GM18873 (cell line): ENCODE results near the gene UBE2J2.

Experiments used
- ATAC-seq: cut with Tn5 transposase; IDR thresholded peaks from one replicate; pipeline ENCODE4 v1.9.1; 2021; ENCODE audit warnings: mild to moderate bottlenecking, moderate library complexity, moderate number of reproducible peaks; ENCODE audit not compliant: unreplicated experiment, low FRiP score

The UBE2J2 gene

DNA sequence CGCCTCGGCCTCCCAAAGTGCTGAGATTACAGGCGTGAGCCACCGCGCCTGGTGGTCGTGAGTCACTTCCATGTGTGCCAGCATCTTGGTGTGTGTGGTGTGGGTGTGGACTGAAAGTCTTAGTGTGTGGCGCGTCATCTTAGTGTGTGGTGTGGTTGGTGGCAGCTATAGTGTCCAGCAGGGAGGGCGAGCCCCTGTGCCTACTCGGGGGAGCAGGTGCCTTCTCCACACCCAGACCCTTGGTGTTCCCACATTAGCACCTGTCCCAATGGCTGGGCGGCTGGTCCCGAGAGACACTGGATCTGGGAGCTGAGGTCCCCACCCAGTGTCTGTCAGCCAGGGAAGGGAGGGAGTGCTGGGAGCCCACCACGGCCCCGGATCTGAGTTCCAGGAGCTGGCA, 9.3 kb upstream of the UBE2J2 start:
- ATAC-seq, result no peak

DNA sequence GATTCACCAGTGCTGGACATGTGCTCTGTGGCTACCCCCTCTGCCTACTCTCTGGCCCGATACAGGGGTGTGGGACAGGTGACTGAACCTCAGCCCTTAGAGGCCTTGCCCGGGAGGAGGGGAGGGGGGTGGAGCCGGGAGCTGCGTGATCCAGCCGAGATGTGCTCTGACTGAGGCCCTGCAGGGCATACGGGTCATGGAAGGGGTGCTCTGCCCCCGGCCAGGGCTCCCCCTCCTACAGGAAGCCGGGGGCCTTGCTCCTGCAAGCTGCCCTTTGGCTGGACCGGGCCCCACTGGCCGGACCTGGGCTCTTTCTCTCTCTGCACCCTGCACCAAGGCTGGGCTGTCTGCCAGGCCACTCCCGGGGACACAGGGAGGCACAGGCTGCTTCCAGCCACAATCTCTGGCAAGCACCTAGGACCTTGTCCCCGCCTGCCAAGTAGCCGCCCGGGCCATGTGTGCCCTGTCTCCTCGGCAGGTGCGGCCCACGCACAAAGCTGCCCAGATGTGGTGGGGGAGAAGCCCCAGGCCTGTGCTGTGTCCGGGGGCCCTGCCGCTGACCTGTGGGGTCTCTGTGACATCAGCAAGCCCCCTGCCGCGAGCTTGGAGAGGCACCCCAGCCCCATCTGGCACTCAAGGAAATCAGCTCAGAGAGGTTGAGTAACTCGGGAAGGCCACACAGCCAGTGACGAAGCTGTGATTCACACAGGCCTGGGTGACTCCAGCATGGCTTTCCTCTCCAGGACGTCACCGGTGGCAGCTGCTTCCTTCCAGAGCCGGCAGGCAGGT, 8.1 kb upstream of the UBE2J2 start:
- ATAC-seq, result no peak

DNA sequence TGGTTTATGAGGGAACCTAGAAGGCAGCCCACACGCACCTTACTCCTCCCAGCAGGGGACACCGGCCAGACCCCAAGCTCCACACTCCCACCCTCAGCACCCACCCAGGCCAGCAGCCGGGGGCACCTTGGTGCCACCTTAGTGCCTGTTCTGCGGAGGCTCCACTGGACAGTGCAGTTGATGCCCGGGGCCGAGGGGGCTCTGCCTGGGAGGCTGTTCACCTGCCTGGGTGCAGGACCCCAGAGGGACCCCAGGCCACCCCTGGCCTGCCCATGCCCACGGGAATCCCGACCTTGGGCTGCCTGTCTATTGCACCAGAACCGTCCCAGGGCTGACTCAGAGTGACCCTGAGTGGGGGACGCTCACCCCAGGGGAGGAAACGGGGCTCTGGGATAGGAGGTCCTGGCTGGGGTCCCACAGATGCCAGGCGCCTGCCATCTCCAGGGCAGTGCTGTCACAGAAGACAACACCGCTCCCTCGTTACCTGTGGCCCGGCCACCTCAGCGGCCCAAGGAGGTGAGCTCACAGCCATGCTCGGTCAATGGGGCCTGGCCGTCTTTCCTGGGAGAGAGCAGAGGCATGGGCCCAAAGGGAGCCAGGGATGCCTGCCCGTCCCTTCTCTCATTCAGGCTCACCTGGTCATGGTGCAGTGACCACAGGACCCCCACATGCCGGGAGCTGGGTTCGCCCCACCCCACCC, 7.3 kb upstream of the UBE2J2 start:
- no peak for ATAC-seq

DNA sequence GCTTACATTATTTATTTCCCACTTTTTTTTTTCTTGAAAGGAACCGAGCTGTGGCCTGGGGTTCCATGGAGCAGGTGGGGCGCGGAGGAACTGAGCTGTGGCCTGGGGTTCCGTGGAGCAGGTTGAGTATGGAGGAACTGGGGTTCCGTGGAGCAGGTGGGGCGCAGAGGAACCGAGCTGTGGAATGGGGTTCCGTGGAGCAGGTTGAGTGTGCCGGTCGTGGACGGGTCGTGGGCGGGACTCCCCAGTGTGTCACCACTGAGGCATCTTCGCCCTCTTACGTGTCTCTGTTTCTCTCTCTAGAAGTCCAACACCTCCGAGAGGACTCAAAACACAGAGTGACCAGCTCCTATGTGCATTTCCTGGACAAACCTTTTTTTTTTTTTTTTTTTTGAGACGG, 5.4 kb upstream of the UBE2J2 start:
- ATAC-seq, result no peak

DNA sequence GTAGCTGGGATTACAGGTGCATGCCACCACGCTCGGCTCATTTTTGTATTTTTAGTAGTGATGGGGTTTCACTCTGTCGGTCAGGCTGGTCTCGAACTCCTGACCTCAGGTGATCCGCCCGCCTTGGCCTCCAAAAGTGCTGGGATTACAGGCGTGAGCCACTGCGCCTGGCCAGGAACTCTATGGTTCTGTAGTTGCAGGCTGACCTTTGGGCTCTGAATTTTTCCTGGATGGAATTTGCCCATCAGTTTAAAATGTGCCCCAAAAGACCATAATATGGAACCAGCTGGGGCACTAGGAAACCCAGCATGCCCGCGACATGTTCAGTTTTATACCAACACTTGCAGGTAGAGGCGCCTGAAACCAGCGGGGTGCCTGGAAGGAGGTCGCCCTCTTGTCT, 5.0 kb upstream of the UBE2J2 start:
- ATAC-seq, result no peak

DNA sequence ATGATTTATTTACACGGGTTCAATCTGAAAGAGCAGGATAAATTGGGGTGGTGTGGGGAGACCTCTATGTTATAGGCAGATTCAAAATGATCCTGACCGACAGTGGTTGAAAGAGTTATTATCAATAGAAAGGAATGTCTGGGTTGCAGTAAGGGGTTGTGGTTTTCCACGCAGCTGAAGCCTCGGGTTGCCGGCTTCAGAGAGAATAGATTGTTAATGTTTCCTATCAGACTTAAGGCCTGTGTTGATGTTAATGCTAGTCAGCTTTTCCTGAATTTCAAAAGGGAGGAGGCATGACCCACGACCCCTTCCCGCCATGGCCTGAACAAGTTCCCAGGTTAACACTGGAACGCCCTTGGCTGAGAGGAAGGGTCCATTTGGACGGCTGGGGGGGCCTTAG, 2.2 kb upstream of the UBE2J2 start:
- ATAC-seq, result no peak

DNA sequence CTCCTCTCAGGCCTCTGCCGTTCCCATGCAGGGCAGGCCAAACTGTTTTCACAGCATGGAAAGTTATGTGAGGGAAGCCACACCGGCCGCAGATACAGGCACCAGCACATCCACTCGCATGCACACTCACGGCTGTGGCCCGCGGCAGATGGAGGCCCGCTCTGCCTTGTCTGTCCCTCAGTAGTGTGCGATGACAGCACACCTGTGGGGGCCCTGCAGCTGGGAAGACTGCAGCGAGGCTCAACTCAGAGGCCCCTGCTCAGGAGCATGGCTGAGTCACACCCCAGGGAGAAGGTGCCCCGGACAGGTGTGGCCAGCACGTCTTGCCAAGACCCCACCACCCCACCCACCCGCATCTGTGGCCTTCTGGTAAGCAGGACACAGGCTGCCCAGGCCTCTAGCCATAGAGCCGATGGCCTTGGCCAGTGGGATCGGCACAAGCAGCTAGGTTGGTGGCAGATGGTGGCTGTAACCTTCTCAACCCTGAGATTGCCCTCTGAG, 1.3 kb upstream of the UBE2J2 start:
- ATAC-seq, result no peak

DNA sequence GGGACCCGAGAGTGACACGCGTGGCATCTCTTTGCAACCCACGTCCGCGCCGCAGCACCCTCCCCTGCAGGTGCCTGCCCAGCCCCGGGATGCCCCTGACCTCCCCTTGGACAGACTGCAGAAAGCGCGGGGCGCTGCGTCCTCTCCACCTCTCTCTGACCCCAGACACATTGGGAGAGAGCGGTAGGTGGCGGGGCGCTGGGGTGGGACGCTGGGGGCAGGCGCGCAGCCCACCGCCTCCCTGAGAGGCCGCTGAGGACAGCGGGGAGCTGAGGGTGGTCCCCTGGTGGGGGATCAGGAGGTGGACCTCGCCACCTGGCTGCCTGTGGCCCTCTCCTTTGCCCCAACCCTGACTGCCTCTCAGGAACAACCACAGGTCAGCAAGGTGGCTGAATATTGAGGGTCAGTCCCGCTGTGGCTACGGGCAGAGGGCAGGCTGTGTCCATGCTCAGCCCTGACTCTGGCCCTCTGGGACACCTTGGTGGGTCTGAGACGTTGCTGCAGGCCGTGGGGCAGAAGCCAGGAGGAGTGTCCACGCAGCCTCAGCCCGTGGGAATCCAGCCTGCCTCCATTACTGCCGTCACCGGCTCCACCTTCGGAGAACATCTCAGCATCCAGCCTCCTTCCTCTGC, 761 bp upstream of the UBE2J2 start:
- no peak for ATAC-seq

DNA sequence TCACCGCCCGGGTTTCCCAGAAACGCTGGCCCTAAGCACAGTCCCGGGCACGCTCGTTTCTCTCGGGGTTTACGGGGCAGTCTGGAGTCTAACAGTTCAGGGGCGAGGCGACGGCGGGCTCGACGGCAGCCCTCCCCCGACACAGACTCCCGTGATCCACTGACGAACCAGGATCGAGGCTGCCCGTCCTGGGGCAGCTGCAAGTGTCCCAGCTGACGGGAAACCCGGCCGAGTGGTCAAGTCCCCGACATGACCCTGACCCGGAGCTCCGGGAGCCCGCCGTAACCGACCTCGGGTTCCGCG, 494 bp downstream of the UBE2J2 start:
- ATAC-seq, result no peak

DNA sequence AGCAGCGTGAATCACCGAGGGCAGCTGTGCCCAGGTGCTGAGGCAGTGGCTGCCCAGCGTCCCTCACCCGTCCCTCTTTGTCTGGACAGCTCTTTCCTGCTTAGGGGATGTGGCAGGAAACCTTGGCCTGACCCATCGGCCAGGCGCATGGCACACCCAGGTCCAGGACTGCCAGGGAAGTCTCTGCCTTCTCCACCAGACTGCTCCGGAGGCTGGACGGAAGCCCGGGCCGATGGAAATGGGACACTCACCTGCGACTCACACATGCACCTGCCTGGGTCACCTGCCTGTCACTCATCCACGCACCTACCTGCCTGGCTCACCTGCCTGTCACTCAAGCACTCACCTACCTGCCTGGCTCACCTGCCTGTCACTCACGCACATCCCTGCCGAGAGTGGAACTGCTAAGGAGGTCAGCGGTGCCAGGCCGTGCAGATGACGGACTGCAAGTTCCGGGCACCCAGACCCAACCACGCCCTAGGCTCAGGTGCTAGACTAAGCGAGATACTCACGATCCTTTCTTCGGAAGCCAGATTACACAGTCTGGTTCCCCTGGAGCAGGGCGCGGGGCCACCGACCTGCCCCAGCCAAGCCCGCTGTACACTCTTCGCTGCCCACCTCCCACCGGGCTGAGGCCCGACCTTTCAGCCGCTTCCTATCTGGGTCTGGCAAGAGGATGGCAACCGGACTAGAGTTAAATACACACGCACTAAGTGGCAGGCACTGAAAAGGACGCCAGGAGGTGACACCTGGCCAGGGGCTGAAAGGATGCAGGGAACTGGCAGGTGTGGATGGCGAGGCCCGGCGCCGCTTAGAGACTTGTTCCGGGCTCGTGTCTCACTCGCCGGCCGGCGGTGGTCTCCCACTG, 1.1 kb downstream of the UBE2J2 start:
- peak; percentile 11 for ATAC-seq

DNA sequence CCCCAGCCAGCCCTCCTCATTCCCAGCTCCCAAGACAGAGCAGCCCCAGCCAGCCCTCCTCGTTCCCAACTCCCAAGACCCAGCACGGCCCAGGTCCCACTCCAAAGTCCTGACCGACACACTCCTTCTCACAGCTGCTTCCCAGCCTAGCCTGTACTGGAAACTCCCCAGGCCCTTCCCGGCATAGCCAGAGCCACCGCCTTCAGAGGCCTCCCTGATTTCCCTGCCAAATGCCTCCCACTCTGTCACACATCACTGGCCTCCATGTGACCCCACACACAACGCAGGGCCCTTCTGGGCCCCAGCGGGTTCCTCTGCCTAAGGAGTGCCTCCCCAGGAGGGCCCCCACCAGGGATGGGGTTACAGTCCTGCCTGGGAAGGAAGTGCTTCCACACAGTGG, 2.8 kb downstream of the UBE2J2 start:
- ATAC-seq, result no peak

DNA sequence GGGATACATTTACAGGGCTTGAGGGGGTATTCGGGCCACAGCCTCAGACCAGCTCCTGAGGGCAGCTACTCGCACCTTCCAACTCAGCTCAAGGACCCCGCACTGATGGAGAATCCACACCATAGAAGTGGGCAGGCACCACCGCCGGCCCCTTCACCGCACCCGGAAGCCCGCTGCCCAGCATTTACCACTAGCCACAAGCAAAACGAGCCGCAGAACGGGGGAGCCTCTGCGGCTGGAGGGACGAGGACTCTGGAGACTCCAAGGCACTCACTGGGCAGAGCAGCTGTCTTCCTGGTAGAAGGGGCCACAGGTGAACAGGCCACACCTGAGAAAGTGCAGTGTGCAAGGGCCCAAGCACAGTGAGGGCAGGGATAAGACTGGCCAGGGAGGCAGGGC, 5.4 kb downstream of the UBE2J2 start:
- ATAC-seq, result no peak

DNA sequence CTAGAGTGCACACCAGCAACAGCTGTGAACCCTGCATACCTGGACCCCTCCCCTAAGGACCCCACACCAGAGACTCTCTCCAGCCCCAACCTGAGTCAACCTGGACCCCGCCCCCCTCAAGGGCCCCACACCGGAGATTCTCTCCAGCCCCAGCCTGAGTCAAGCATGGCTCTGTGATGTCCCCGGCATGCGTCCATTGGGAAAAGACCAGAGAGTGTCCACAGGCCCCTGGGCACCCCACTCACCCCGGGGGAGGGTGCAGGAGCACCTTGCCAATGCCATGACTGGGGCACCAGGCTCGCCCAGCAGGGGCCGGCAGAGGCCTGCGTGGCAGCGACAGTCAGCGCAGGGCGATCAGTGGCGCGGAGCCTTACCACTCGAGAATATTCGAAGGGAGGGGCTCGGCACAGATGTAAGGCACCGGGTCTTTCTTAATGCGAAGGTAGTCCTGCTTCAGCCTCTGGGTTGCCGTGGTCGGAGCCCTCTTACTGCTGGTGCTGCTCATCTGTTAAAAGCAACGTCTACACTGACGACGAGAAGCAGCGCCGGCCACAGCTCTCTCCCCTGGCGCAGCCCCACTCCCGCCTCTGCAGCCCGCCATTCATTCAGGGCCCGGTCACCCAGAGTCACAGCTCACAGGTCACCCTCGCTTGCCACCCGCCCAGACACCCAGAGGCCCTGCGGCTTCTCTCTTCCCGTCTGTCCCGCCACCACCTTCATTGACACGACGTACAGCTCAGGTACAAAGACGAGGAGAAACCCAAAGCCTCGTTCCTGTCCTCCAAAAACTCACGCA, 6.0 kb downstream of the UBE2J2 start:
- no peak for ATAC-seq

DNA sequence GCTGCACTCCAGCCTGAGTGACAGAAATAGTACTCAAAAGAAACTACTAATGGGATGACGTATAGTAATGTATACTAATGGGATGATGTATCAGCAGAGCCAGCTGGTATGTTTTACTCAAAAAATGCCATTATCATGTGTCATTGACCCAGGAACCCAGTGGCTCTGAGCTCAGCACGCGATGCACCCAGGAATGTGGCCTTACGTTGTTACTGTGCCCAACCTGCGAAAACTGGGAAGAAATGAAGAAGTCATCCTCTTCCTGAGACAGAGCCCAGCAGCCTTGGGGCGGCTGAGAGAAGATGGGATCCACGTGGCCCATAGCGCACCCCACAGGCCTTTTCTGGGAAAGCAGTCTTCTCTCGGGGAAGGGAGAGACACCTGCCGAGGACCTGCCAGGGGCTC, 8.8 kb downstream of the UBE2J2 start:
- ATAC-seq, result no peak

DNA sequence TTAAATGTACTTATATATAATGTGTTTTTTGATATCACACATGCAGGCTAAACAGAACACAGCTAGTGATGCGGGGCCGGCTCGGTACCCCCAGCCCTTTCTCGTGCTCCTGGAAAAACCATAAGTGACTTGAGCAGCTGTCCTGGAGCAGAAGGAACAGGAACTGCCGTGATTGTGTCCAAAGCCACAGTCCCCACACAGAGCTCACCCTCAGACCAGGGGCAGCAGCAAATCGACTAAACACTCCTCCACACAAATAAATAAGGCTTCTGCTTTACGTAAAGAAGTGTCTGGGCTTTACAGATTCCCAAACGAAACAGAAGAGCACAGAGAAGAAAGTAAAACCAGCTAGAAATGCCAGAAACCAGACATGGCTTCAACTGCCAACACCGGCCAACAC, 9.6 kb downstream of the UBE2J2 start:
- no peak for ATAC-seq

DNA sequence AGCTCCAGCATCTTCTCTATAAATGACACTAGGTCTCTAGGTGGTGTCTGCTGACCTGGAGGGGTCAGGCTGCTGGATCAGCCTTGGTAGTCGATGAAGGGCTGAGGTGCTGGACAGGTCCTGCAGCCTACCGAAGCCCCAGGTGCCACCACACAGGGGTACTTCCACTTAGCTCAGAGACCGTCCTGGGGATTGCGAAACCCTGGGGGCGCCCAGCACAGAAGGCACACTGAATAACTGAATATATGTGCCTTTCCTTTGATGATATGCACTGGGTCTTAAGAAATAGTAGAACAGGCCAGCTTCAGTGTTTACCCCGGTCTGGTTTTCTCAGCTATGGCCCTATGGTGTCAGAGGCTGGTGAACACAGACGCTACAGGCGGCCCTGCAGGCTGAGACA, 10.9 kb downstream of the UBE2J2 start:
- ATAC-seq, result no peak

DNA sequence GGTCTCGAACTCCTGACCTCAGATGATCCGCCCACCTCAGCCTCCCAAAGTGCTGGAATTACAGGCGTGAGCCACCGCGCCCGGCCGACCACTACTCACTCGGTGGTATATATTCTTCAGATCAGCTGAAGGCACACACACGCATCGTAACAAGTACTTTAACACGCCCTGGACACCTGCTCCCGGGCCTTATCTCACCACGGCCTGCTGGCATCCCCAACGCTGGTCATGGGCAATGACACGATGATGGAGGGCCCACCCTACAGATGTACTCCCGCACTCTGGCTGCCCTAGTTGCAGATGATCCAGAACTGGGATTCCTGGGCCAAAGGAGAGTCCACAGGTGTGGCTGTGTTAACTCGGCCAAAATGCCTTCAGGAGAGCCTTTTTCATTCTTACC, 11.6 kb downstream of the UBE2J2 start:
- ATAC-seq, result no peak

DNA sequence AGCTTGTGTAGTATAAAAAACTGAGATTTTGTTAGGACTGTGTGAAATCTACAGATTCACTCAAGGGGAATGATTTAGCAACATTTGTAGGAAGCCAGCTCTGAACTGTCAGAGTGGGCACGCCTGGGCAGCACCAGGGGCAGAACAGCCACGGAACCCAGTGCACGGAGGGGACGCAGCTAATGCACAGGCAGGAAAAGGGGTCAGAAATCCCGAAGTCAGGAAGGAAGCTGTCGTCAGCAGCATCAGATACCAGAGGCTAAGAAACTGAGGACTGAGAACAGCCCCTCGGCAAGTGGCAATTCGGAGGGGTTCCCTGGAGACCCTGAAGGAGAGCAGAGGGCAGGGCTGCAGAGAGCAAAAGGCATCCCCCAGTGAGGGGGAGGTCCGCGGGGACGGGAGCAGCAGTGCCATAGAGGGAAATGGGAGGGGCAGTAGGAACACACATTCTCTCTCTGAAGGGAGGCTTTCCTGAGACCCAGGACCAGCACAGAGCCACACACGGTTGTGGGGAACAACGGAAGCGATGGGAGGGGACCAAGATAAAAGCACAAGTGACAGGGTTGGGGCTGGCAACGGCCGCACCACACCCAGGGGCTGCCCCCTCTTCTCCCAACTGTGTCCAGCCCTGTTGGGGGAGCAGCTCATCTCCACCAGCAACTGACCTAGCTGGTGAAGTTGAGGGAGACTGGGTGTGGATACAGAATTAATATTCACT, 12.7 kb downstream of the UBE2J2 start:
- ATAC-seq, result no peak

DNA sequence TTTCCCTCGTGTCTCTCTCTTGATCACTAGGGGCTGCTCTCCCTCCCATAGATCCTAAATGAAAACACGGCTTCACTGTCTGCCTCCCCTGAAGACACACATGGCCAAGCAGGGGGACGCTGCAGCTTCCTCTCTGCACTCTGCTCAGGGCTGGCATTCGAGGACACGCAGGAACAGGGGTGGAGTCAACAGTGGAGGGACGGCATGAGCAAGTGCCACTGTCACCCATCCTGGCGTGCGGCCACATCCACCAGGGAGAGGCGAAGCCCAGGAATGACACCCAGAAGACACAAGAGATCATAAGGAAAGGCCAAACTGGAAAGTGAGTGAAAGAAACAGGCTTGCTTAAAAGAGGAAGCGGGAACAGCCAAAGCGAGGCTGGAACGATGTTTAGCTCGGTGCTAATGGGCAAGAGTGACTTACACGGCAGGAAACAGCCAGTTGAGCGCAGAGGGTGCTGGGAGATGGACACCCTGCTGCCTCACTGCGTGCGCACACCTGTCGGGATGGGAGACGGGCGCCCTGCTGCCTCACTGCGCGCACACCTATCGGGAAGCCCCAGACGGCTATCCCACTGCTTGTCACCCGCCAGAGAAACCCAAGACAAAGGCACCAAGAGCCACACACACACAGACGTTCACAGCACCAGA, 13.6 kb downstream of the UBE2J2 start:
- ATAC-seq, result no peak
